GM21515 (cell line): ENCODE data around the gene ZNF280D.
"Not testable (repeated sequence)": the region's sequence is repeated elsewhere in the genome, so short reads cannot be mapped to it uniquely, and the experiment has no call there.

Source experiments
- ATAC-seq: cut with Tn5 transposase; IDR thresholded peaks from one replicate; pipeline ENCODE4 v1.9.1; 2021; ENCODE audit not compliant: unreplicated experiment

ZNF280D gene

GRCh38 chr15:56718560-56718959, 14.7 kb downstream of the ZNF280D start:
- no peak for ATAC-seq

- ATAC-seq, result no peak
These were observed 17.0 kb downstream of the ZNF280D start for GRCh38 chr15:56716334-56716733.

GRCh38 chr15:56715220-56715619, 18.1 kb downstream of the ZNF280D start:
- ATAC-seq, result no peak

- not testable (repeated sequence) for ATAC-seq
These were observed 23.8 kb downstream of the ZNF280D start for GRCh38 chr15:56709502-56709901.

GRCh38 chr15:56699743-56700142, 33.6 kb downstream of the ZNF280D start:
- ATAC-seq, result no peak

GRCh38 chr15:56698270-56698669, 35.0 kb downstream of the ZNF280D start:
- ATAC-seq, result no peak

- no peak for ATAC-seq
These were observed 39.5 kb downstream of the ZNF280D start for GRCh38 chr15:56693761-56694160.

- ATAC-seq, result no peak
These were observed 42.6 kb downstream of the ZNF280D start for GRCh38 chr15:56690733-56691132.

- ATAC-seq, result no peak
These were observed 49.4 kb downstream of the ZNF280D start for GRCh38 chr15:56683908-56684307.

GRCh38 chr15:56681113-56681512, 52.2 kb downstream of the ZNF280D start:
- ATAC-seq, result no peak

GRCh38 chr15:56679225-56679624, 54.1 kb downstream of the ZNF280D start:
- no peak for ATAC-seq

- no peak for ATAC-seq
These were observed 54.7 kb downstream of the ZNF280D start for GRCh38 chr15:56678571-56678970.

- ATAC-seq, result no peak
These were observed 56.0 kb downstream of the ZNF280D start for GRCh38 chr15:56677271-56677670.

- no peak for ATAC-seq
These were observed 57.4 kb downstream of the ZNF280D start for GRCh38 chr15:56675930-56676329.

- ATAC-seq, result no peak
These were observed 58.5 kb downstream of the ZNF280D start for GRCh38 chr15:56674857-56675256.

GRCh38 chr15:56672721-56673120, 60.6 kb downstream of the ZNF280D start:
- no peak for ATAC-seq

- ATAC-seq, result no peak
These were observed 65.8 kb downstream of the ZNF280D start for GRCh38 chr15:56667517-56667916.

GRCh38 chr15:56660943-56661342, 72.4 kb downstream of the ZNF280D start:
- ATAC-seq, result no peak

GRCh38 chr15:56659197-56659596, 74.1 kb downstream of the ZNF280D start:
- no peak for ATAC-seq

GRCh38 chr15:56654624-56655023, 78.7 kb downstream of the ZNF280D start:
- ATAC-seq, result no peak

GRCh38 chr15:56654216-56654615, 79.1 kb downstream of the ZNF280D start:
- no peak for ATAC-seq

GRCh38 chr15:56653787-56654186, 79.5 kb downstream of the ZNF280D start:
- ATAC-seq, result no peak

- ATAC-seq, result no peak
These were observed 80.2 kb downstream of the ZNF280D start for GRCh38 chr15:56653107-56653506.

- ATAC-seq, result no peak
These were observed 85.0 kb downstream of the ZNF280D start for GRCh38 chr15:56648311-56648710.
